Panc1 (cell line): ENCODE results near the gene C12orf50.

ENCODE experiments used
- POLR2AphosphoS5 ChIP-seq: IDR thresholded peaks from 2 replicates; pipeline ENCODE4 v1.6.1; 2012; ENCODE audit warnings: mild to moderate bottlenecking, low read depth, low read length, moderate library complexity
- SIN3A ChIP-seq: IDR thresholded peaks from 2 replicates; pipeline ENCODE4 v1.6.1; 2012; ENCODE audit warnings: low read depth, mild to moderate bottlenecking, low read length, moderate library complexity, borderline replicate concordance; ENCODE audit not compliant: insufficient read depth
- TF ChIP-seq, protein P1 (sequence below): fragments of 450-650 bp; IDR thresholded peaks from 2 replicates; pipeline ENCODE4 v1.5.1; 2017; ENCODE audit warnings: mild to moderate bottlenecking
- TF ChIP-seq, protein P2 (sequence below), 2 experiments: IDR thresholded peaks; 2 replicates each; pipeline ENCODE4 v1.6.1; 2011 to 2012; ENCODE audit warnings: low read depth in 2 of 2, control low read depth in 1 of 2, low read length in 1 of 2, mild to moderate bottlenecking in 1 of 2, moderate library complexity in 1 of 2; ENCODE audit not compliant: insufficient read depth in 1 of 2

DNA sequence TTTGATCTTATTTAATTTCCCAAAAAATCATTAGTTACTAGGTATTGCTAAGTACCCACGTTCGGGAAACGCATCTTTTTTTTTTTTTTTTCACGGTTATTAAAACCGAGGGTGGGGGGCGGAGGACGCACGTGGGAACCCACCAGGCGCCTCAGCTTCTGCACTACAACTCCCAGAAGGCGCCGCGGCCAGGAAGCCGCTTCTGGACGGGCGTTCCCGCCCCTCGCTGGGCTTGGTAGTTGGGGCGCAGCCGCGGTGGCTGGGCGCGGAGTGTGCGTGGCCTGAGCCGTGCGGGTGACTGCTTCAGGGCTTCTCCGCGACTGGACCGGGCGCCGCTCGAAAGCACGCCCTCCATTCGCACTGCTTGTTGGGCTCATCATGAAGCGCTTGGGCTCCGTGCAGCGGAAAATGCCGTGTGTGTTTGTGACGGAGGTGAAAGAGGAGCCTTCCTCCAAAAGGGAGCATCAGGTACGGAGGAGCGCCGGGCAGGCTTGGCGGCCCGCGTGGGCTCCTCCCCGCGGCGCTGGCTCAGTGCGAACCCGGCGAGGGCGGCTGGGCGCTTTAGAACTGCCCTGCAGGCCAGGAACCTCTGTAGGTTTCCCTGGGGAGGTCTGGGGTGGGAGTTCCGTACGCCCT, 6.2 kb upstream of the C12orf50 start:
- TF ChIP-seq, protein P1, sequence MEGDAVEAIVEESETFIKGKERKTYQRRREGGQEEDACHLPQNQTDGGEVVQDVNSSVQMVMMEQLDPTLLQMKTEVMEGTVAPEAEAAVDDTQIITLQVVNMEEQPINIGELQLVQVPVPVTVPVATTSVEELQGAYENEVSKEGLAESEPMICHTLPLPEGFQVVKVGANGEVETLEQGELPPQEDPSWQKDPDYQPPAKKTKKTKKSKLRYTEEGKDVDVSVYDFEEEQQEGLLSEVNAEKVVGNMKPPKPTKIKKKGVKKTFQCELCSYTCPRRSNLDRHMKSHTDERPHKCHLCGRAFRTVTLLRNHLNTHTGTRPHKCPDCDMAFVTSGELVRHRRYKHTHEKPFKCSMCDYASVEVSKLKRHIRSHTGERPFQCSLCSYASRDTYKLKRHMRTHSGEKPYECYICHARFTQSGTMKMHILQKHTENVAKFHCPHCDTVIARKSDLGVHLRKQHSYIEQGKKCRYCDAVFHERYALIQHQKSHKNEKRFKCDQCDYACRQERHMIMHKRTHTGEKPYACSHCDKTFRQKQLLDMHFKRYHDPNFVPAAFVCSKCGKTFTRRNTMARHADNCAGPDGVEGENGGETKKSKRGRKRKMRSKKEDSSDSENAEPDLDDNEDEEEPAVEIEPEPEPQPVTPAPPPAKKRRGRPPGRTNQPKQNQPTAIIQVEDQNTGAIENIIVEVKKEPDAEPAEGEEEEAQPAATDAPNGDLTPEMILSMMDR: no peak
- TF ChIP-seq POLR2AphosphoS5 (peak; percentile 89), SIN3A (0 out of 2 replicates have a peak, but pooled peaks have one; percentile 72)
- TF ChIP-seq, protein P2, sequence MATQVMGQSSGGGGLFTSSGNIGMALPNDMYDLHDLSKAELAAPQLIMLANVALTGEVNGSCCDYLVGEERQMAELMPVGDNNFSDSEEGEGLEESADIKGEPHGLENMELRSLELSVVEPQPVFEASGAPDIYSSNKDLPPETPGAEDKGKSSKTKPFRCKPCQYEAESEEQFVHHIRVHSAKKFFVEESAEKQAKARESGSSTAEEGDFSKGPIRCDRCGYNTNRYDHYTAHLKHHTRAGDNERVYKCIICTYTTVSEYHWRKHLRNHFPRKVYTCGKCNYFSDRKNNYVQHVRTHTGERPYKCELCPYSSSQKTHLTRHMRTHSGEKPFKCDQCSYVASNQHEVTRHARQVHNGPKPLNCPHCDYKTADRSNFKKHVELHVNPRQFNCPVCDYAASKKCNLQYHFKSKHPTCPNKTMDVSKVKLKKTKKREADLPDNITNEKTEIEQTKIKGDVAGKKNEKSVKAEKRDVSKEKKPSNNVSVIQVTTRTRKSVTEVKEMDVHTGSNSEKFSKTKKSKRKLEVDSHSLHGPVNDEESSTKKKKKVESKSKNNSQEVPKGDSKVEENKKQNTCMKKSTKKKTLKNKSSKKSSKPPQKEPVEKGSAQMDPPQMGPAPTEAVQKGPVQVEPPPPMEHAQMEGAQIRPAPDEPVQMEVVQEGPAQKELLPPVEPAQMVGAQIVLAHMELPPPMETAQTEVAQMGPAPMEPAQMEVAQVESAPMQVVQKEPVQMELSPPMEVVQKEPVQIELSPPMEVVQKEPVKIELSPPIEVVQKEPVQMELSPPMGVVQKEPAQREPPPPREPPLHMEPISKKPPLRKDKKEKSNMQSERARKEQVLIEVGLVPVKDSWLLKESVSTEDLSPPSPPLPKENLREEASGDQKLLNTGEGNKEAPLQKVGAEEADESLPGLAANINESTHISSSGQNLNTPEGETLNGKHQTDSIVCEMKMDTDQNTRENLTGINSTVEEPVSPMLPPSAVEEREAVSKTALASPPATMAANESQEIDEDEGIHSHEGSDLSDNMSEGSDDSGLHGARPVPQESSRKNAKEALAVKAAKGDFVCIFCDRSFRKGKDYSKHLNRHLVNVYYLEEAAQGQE (IDR thresholded peaks at IDR 0.05; ENCODE audit: insufficient read depth in 1 of 2, low read depth in 2 of 2, low read length in 1 of 2): peak in 1 of 2 experiments; percentile 21; a peak in 1 of 4 replicates
